ENCODE results near the gene CIAPIN1.
"Not testable (repeated sequence)": the region's sequence is repeated elsewhere in the genome, so short reads cannot be mapped to it uniquely, and the experiment has no call there.

The CIAPIN1 gene

DNA sequence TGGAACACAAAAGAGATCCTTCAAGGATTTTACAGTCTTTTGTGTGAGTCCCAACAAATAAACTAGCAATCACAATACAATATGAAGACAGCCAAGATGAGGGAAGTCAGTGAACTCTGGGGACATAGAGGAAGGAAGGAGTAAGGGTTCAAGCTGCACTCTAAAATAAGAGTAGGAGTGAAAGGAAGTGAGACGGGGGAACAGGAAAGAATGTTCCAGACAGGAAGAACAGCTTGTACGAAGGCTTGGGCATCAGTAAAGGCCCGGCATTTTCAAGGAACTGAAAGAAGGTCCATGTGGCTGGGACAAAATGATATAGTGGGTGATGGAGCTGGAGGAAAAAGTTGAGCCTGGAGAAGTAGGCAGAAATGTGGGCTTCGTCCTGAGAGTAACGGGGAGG lies 38.1 kb downstream of the CIAPIN1 start:
- Mint-ChIP-seq H3K4me3 (peak overlapping the region; percentile 2), H3K27ac (peak overlapping the region; percentile 89), H3K36me3 (peaks cover 6% of the 10 kb centered on the region), H3K4me1 (peaks cover 64% of the 10 kb centered on the region), H3K9me3 (no peaks in the 10 kb centered on the region), H3K27me3 (no peaks in the 10 kb centered on the region)
- no peak for ATAC-seq

DNA sequence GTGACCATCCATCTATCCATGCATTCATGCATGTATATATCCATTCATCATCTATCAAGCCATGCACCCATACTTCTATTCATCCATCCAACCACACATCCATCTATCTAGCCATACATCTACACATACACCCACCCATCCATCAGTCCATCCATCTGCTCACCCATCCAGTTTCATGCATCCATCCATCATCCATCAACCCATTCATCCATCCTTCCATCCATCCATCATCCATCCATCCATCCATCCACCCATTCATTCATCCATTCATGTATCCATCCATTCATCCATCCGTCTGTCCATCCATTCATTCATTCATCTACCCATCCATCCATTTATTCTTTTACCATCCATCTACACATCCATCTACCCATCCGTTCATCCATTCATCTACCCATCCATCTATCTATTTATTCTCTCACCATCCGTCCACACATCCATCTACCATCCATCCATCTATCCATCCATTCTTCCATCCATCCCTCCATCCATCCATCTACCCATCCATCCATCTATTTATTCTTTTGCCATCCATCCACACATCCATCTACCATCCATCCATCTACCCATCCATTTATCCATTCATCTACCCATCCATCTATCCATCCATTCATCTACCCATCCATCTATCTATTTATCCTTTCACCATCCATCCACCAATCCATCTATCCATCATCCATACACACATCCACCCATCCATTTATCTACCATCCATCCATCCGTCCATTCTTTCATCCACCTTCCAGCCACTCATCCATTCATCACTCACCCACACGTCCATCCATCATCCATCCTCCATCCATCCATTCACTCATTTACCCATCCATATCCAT lies 39.4 kb downstream of the CIAPIN1 start:
- H3K36me3 Mint-ChIP-seq, result no peaks in the 10 kb centered on the region
- H3K27me3 Mint-ChIP-seq, result no peaks in the 10 kb centered on the region
- H3K9me3 Mint-ChIP-seq, result no peaks in the 10 kb centered on the region
- no peak for ATAC-seq
- no peak overlapping the region for H3K4me3 Mint-ChIP-seq
- peaks cover 53% of the 10 kb centered on the region for H3K4me1 Mint-ChIP-seq
- H3K27ac Mint-ChIP-seq, result no peak overlapping the region

GRCh38 chr16:57406881-57407280 lies 40.3 kb downstream of the CIAPIN1 start:
- H3K36me3 Mint-ChIP-seq, result no peaks in the 10 kb centered on the region
- peaks cover 47% of the 10 kb centered on the region for H3K4me1 Mint-ChIP-seq
- H3K27ac Mint-ChIP-seq, result no peak overlapping the region
- no peaks in the 10 kb centered on the region for H3K9me3 Mint-ChIP-seq
- H3K4me3 Mint-ChIP-seq, result no peak overlapping the region
- H3K27me3 Mint-ChIP-seq, result no peaks in the 10 kb centered on the region
- no peak for ATAC-seq

DNA sequence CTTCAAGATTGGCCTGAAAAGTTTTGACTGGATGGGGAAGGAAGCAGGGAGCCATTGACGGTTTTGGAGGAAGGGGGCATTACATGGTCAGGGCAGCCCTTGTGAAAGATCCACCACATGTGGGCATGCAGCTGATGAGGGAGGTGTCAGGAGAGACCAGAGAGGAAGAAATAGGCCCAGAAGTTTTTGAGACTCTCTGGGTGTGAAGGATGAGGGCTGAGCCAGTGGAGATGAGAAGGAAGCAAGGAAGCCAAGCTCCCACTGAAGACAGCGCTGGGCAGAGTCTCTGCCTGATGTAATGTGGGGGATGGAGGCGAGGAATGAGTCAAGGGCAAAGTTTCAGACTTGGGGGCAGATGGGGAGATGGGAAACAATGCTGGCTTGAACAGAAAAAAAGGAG lies 42.1 kb downstream of the CIAPIN1 start:
- Mint-ChIP-seq H3K27ac (peak overlapping the region; percentile 58), H3K4me1 (peaks cover 40% of the 10 kb centered on the region), H3K9me3 (no peaks in the 10 kb centered on the region), H3K4me3 (no peak overlapping the region), H3K36me3 (no peaks in the 10 kb centered on the region), H3K27me3 (no peaks in the 10 kb centered on the region)
- ATAC-seq, result no peak

DNA sequence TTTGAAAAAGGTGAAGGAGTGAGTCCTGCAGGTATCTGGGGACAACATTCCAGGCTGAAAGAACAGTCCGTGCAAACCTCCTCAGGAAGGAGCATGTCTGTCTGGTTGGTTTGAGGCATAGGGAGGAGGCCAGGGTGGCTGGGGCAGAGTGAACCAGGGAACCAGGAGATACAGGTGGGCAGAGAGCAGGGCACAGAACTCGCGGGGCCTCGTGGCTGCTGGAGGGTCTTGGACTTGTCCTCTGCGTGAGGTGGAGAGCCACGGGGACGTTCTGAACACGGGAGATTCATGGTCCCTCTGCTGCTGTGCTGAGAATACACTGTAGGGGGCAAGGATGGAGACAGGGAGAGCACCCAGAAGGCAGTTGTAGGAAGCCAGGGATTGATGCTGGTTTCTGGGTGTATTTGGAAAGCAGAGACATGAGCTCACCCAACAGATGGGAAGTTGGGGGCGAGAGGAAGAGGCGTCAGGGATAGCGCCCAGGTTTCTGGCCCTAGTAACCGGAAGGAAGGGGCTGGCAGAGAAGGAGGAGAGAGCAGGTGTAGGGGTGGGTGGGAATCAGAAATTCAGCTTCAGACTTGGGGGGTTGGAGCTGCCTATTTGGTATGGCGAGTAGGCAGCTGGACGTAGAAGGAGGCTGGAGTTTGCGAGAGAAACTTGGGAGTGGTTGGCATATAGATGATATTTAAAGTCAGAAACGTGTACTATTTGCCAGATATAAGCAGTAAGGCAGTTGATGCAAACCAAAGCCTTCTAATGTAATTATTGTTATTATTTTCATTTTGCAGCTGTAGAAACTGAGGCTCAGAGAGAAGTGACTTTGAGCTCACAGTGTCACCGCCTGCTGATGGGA lies 43.0 kb downstream of the CIAPIN1 start, which contains the start of gene CCL17:
Gene CCL17 (plus strand): TSS at position 803 of the 853 bp plus-strand sequence. CDS start 9,166 bp downstream, outside the sequence.
- Mint-ChIP-seq H3K27ac (peak within 1 kb of the TSS; percentile 58), H3K9me3 (no peaks in the 10 kb centered on the region), H3K36me3 (no peaks in the 10 kb centered on the region), H3K4me3 (no peak within 1 kb of the TSS), H3K27me3 (no peaks in the 10 kb centered on the region), H3K4me1 (peaks cover 43% of the 10 kb centered on the region)
- ATAC-seq, result no peak

DNA sequence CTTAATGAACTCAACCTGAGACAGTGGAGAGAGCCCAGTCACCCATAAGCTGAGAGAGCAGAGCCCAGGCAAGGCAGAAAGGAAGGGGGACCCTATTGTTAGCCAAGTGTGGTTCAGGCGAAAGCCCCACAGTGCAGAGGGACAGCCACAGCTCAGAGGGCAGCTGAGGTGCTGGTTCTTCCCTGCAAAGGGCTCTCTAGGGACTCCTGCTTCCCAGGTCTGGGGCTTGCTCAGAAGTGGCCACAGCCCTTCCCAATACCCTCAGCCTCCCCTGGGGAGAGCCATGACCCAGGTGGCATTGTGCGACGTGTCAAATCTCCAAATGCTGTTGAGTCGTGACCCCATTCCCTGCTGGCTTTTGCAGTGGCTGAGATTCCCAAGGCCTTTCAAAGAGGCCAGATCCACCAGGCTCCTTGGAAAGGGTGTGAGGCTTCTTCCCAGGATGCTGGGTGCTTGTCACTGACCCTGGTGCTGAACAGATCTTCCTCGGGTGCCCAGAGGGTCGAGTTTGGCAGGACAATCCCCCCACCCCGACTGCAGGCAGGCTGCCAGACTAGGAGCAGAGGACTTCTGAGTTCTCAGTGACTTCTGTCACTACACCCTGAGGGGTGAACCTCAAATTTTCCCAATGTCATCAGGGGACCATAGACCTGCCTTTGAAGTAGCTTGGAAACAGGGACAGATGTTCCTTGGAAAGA lies 45.1 kb downstream of the CIAPIN1 start:
- Mint-ChIP-seq H3K27me3 (no peaks in the 10 kb centered on the region), H3K4me1 (peaks cover 45% of the 10 kb centered on the region), H3K4me3 (no peak overlapping the region), H3K9me3 (no peaks in the 10 kb centered on the region), H3K27ac (peak overlapping the region; percentile 36), H3K36me3 (no peaks in the 10 kb centered on the region)
- ATAC-seq, result no peak

- not testable (repeated sequence) for ATAC-seq
Measured at GRCh38 chr16:57397493-57397892, 49.7 kb downstream of the CIAPIN1 start.

GRCh38 chr16:57396786-57397185 lies 50.4 kb downstream of the CIAPIN1 start:
- Mint-ChIP-seq H3K9me3 (no peaks in the 10 kb centered on the region), H3K27me3 (no peaks in the 10 kb centered on the region), H3K4me1 (peaks cover 26% of the 10 kb centered on the region), H3K36me3 (no peaks in the 10 kb centered on the region), H3K4me3 (no peak overlapping the region), H3K27ac (no peak overlapping the region)
- no peak for ATAC-seq

More at GRCh38 chr16:57397493-57397892, 49.7 kb downstream of the CIAPIN1 start:
- H3K9me3 Mint-ChIP-seq, H3K27ac Mint-ChIP-seq, H3K27me3 Mint-ChIP-seq, H3K36me3 Mint-ChIP-seq, H3K4me3 Mint-ChIP-seq: not testable (repeated sequence)
- H3K4me1 Mint-ChIP-seq, result peaks cover 29% of the 10 kb centered on the region

DNA sequence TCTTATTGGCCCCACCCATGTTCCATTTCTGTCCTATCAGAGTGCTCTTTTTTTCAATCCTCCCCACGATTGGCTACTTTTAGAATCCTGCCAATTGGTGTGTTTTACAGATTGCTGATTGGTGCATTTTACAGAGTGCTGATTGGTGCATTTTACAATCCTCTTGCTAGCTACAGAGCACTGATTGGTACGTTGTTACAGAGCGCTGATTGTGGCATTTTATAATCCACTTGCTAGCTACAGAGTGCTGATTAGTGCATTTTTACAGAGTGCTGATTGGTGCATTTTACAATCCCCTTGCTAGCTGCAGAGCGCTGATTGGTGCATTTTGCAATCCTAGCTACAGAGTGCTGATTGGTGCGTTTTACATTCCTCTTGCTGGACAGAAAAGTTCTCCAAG lies 52.2 kb downstream of the CIAPIN1 start:
- no peaks in the 10 kb centered on the region for H3K9me3 Mint-ChIP-seq
- no peak overlapping the region for H3K27ac Mint-ChIP-seq
- H3K27me3 Mint-ChIP-seq, result no peaks in the 10 kb centered on the region
- ATAC-seq, result no peak
- no peak overlapping the region for H3K4me3 Mint-ChIP-seq
- H3K4me1 Mint-ChIP-seq, result peaks cover 21% of the 10 kb centered on the region
- H3K36me3 Mint-ChIP-seq, result no peaks in the 10 kb centered on the region

GRCh38 chr16:57394444-57394843 lies 52.7 kb downstream of the CIAPIN1 start:
- Mint-ChIP-seq H3K9me3 (no peaks in the 10 kb centered on the region), H3K4me1 (peaks cover 20% of the 10 kb centered on the region), H3K4me3 (no peak overlapping the region), H3K27me3 (no peaks in the 10 kb centered on the region), H3K27ac (no peak overlapping the region), H3K36me3 (no peaks in the 10 kb centered on the region)
- ATAC-seq, result no peak

DNA sequence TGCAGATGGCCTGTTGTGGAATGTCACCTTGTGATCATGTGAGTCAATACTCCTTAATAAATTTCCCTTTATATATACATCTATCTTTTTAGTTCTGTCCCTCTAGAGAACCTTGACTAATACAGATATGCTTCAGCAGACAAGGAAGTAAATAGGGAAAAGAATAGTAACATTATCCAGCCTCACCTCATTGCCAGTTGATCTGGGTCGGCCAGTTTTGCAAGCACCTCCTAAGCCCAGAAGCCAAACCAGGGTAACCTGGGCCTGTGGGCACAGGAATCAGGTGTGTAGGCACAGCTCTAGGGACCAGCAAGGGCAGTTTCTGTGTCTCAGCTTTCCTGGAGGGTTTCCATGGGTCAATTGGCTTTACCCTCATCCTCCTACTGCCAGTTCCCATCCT lies 54.5 kb downstream of the CIAPIN1 start:
- Mint-ChIP-seq H3K9me3 (peaks cover 4% of the 10 kb centered on the region), H3K27ac (peak overlapping the region; percentile 10), H3K4me1 (peaks cover 27% of the 10 kb centered on the region), H3K27me3 (no peaks in the 10 kb centered on the region), H3K4me3 (no peak overlapping the region), H3K36me3 (no peaks in the 10 kb centered on the region)
- no peak for ATAC-seq

DNA sequence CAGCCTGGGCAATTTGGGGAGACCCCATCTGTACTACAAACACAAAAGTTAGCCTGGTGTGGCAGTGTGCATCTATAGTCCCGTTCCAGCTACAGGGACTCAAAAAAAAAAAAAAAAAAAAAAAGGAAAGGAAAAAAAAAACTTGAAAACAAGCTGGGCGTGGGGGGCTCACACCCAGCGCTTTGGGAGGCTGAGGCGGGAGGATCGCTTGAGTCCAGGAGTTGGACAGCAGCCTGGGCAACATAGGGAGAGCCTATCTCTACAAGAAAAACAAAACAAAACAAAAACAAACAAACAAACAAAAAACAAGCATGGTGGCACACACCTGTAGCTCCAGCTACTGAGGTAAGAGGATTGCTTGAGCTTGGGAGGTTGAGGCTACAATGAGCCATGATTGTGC lies 55.5 kb downstream of the CIAPIN1 start:
- Mint-ChIP-seq H3K4me3 (no peak overlapping the region), H3K27me3 (no peaks in the 10 kb centered on the region), H3K27ac (no peak overlapping the region), H3K4me1 (peaks cover 37% of the 10 kb centered on the region), H3K36me3 (no peaks in the 10 kb centered on the region), H3K9me3 (peaks cover 4% of the 10 kb centered on the region)
- no peak for ATAC-seq

DNA sequence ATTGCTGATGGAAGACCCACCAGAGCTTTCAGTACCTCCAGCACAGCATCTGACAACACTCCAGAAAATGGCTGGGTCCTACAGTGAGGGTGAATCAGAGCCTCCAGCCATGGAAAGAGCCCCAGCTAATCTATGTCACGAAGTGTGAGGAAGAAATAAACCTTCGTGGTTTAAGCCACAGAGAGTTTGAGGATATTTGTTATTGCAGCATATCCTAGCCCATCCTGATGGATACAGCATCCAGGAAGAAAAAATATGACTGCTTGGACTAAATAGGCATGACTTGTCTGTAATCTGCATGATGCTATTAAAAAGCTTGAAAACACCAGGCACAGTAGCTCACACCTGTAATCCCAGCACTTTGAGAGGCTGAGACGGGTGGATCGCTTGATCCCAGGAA lies 55.9 kb downstream of the CIAPIN1 start:
- Mint-ChIP-seq H3K27me3 (no peaks in the 10 kb centered on the region), H3K27ac (no peak overlapping the region), H3K36me3 (no peaks in the 10 kb centered on the region), H3K4me1 (peaks cover 41% of the 10 kb centered on the region), H3K9me3 (peaks cover 4% of the 10 kb centered on the region), H3K4me3 (no peak overlapping the region)
- ATAC-seq, result no peak

DNA sequence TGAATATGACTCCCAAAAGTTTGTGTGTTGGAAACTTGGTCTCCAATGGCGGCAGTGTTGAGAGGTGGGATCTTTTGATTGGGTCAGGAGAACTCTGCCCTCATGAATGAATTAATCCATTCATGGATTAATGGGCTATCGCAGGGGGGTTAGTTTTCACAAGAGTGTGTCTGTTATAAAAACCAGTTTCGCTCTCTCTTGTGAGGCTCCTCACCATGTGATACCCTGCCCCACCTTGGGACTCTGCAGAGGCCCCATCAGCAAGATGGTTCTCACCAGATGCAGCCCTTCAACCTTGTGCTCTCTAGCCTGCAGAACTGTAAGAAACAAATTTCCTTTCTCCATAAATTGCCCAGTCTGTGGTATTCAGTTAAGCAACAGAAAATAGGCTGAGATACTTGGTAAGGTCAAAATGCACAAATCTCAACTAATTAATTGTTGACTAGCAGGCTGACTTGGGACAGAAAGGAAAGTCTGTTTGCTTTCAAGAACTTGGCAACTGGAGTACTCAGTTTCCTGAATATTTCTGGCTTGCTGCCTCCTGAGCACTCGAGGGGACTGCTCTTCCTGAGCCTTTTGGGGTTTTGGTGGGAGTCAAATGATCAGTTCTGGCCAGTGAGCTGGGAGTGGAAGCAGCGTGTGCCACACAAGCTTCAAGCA lies 56.4 kb downstream of the CIAPIN1 start:
- H3K27ac Mint-ChIP-seq, result no peak overlapping the region
- no peak overlapping the region for H3K4me3 Mint-ChIP-seq
- no peaks in the 10 kb centered on the region for H3K36me3 Mint-ChIP-seq
- no peaks in the 10 kb centered on the region for H3K27me3 Mint-ChIP-seq
- peaks cover 4% of the 10 kb centered on the region for H3K9me3 Mint-ChIP-seq
- peaks cover 46% of the 10 kb centered on the region for H3K4me1 Mint-ChIP-seq
- no peak for ATAC-seq

GRCh38 chr16:57389087-57389468 lies 58.1 kb downstream of the CIAPIN1 start:
- peak overlapping the region; percentile 67 for H3K4me3 Mint-ChIP-seq
- H3K4me1 Mint-ChIP-seq, result peaks cover 62% of the 10 kb centered on the region
- ATAC-seq, result no peak
- no peaks in the 10 kb centered on the region for H3K27me3 Mint-ChIP-seq
- H3K36me3 Mint-ChIP-seq, result no peaks in the 10 kb centered on the region
- H3K27ac Mint-ChIP-seq, result peak overlapping the region; percentile 91
- peaks cover 4% of the 10 kb centered on the region for H3K9me3 Mint-ChIP-seq

Data from stimulated activated memory B cell treated with anti-CD40 and anti-IgM and Interleukin-4, amounts not matched to agents 10 μg/mL and 1 μg/mL and 100 μg/mL, for 72 hours (primary cell).